Activated CD8-positive, alpha-beta memory T cell treated with anti-CD3 and anti-CD28 coated beads for 36 hours (primary cell): ENCODE results near the gene MIB2. TPM values are rescaled to one million over a fixed set of nuclear protein-coding genes. Genes with fewer than 3 reads are reported as not detected.

ENCODE experiments used
- CTCF ChIA-PET: fragments of 350-600 bp; sonication (Branson Sonifier 250); formaldehyde crosslinking; loops from one replicate; lab custom pipeline; 2021; ENCODE audit warnings: antibody characterized with exemption; lab: Charles Lee
- POLR2A ChIA-PET: fragments of 350-600 bp; sonication (Branson Sonifier 250); formaldehyde crosslinking; loops from one replicate; lab custom pipeline; 2021; ENCODE audit warnings: antibody characterized with exemption; lab: Charles Lee
- total RNA-seq, 2 experiments: library from RNA; stranded (reverse); gene quantifications; one replicate each; pipeline ENCODE4 v1.2.3, GENCODE V29; 2021

The MIB2 gene
- total RNA-seq, 2 experiments from 2014 or later: 40.5 to 41.3 TPM

DNA sequence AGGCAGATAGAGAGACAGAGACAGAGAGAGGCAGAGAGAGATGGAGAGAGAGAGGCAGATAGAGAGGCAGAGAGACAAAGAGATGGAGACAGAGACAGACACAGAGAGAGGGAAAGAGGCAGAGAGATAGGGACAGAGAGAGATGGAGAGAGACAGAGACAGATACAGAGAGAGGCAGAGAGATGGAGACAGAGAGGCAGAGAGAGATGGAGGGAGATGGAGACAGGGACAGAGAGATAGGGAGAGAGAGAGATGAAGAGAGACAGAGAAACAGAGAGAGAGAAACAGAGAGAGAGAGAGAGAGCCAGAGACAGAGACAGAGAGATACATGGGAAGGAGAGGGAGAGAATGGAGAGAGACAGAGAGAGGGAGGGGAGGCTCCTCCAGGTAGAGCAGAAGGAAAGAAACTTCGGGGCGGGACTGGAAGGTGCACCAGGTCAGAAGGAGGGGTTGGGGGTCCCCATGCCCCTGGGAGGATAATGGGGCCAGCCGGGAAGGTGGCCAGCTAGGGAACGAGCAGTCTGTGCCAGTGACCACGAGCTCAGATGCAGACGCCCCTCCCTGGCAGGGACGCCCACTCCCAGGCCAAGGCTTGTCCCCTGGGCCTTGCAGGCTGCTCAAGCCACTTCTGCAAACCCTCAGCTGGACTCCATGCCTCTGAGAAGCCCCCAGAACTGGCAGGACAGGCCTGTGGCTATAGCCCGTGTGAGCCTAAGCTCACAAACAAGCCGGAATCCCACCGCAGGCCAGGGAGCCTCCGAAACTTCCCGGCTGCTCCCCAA, 18.6 kb upstream of the MIB2 start:
- ChIA-PET CTCF (no interaction called here), POLR2A (interaction anchor here (0.5 kb wide), 1 partner anchor 17 kb away, joined by 6 read pairs; no protein-coding TSS in a partner anchor)

DNA sequence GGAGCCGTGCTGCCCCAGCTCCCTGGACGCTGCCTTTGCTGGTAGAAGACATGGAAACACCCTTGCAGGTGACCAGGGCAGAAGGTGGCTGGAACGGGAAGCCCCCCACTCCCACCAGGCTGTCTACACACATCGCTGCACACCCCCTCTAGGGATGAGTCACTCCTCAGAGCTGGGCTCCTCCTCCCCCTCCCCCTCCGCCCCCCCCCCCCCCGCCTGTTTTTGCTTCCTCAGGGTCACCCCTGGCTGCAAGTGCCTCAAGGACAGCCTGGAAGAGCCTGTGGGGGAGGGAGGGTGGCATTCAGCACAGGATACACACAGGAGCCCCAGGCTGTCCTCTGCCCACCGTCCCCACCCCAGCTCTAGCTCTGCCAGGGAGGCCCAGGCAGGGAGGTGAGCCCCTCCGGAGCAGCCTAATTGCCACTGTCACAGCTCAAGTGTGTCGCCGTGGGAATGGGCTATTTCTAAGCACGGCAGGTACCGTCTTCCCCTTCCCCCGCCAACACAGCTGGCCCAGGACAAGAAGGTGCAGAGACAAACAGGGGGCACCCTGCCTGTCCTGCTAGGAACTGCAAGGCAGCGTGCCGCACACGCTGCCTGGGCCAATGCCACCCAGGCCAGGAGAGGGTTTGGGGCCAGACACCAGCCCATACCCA, 17.9 kb upstream of the MIB2 start:
- ChIA-PET CTCF (no interaction called here), POLR2A (interaction anchor here (0.5 kb wide), 1 partner anchor 17 kb away, joined by 6 read pairs; no protein-coding TSS in a partner anchor)

DNA sequence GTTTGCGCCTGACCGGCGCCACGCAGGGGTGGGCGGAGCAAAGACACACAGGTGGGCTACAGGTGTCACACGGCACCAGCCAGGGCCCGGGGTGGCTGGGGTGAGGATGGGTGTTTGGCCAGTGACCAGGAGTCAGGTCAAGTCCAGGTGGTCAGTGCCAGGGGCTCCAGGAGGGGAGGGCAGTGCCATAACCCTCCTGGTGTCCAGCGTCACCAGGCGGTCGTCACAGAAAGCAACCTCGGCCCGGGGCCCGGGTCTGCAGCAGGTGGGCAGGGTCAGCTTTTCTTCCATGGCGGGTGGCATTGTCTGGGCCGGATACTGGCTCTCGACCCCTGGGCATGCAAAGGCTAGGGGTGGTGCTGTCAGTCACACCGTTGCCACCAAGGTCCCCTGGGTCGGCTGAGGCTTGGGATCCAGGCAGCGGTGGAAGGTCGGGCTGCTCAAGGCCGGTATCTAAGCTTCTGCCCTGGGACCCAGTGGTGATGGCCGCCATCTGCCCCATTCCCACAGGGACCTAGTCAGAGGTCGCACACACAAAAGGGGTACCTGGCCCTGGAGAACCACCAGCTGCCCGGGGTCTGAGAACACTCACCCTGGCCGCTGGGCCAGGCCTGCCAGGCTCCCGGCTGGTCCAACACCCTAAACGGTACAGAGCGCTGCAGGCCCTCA, 17.1 kb upstream of the MIB2 start:
- ChIA-PET POLR2A (interaction anchor here (0.9 to 1.1 kb wide), 2 partner anchors 199 to 540 kb away, joined by 3 read pairs; partner anchors contain the start of gene CCNL2), CTCF (no interaction called here)

DNA sequence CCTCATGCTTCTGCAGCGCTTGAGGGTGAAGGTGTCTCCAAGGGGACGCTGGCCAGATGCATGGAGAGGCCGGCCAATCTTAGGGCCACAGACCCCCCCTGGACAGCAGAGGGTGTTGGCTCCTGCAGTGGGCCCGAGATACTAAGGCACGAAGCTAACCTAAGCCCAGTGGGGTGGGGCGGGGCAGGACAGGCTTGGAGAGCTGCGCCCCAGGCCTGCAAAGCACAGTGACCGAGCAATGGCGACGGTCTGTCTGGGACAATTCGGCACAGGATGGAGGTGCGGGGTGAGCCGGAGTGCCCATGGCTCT, 16.6 kb upstream of the MIB2 start:
- ChIA-PET POLR2A (interaction anchor here (0.9 to 1.1 kb wide), 2 partner anchors 199 to 540 kb away, joined by 3 read pairs; partner anchors contain the start of gene CCNL2), CTCF (interaction anchor here (0.6 kb wide), 1 partner anchor 15 kb away, joined by 3 read pairs; no protein-coding TSS in a partner anchor)

DNA sequence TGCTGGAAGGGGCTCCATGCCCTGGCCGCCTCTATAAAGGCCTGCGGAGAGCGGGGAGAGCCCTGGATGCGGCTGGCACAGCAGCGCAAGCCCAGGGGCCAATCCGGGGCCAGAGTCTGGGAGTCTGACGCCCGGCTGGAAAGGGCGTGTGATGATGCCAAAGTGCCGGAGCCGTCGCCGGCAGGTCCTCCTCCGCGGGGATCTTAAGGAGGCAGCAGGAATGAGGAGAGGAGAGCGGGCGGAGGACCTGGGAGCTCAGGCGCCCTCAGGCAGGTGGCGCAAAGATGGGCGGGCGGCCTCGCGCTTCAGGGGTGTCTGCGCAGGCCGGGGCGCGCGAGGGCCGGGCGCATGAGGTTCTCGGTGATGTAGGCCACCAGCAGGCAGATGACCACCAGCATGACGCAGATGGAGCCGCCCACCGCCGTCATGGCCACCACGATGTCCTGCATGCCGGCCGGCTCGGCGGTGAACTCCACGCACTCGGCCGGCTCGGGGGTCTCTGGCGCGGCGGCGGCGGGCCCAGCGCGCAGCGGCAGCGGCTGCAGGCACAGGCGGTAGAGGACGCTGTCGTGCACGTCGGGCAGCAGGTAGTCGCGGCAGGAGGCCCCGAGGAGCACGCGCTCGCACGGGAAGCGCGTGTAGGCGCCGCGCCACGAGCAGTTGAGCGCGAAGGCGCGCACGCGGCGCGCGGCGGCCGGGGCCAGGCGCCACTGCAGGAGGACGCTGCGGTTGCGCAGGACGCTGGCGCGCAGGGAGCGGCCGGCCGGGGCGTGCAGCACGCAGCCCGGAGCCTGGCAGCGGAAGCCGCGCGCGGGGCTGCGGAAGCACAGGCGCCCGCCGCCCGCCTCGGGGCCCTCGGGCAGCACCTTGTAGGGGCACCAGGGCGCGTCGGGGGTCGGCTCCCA, 16.0 kb upstream of the MIB2 start:
- CTCF ChIA-PET: interaction anchor here (0.6 kb wide), 1 partner anchor 15 kb away, joined by 3 read pairs; no protein-coding TSS in a partner anchor
- POLR2A ChIA-PET: interaction anchor here (0.9 to 1.1 kb wide), 2 partner anchors 200 to 541 kb away, joined by 3 read pairs; partner anchors contain the start of gene CCNL2

DNA sequence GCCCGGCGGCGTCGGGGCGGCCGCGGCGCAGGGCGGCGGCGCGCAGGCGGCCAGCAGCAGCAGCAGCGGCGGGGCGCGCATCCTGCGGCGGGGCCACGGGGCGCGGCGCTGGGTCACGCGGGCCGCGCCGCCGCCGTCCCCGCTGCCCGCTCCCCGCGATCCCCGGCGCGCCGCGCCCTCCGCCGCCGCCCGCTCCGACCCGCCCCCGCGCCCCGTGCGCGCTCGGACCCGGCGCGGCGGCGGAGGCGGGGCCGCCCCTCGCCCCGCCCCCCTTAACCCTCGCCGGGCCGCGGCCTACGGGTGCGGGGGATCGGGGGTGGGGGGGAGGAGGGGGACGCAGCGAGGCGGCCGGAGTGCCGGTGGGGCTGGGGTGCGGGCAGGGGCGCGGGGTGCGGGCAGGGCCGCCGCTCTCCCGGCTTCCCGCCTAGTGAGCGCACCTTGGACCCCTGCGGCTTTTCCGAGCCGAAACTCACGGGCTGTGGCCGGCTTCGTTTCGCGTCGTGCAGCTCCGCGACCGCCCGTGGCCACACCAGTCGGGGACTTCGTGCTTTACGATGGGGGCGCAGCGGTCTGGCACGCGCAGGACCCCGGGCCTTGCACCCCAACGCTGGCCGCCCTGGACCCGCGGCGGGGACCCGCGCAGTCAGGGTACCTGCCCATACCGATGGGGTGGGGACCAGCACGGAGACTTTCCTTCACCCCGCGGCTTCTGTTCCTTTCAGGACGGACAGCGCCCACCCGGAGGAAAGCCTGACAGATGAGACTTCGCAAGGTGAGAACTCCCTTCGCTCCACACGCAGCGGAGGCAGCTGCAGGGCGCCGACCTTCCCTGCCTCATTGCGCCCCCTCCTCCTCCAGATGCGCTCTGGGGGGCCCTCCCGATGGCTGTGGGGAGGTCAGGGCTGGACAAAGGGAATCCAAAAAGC, 15.1 kb upstream of the MIB2 start, which contains the start of gene FNDC10:
Gene FNDC10, minus strand, starts transcription at position 201 of the 926 bp plus-strand sequence. Its CDS starts 120 bp downstream, at position 81.
- POLR2A ChIA-PET: no interaction called here
- CTCF ChIA-PET: no interaction called here

DNA sequence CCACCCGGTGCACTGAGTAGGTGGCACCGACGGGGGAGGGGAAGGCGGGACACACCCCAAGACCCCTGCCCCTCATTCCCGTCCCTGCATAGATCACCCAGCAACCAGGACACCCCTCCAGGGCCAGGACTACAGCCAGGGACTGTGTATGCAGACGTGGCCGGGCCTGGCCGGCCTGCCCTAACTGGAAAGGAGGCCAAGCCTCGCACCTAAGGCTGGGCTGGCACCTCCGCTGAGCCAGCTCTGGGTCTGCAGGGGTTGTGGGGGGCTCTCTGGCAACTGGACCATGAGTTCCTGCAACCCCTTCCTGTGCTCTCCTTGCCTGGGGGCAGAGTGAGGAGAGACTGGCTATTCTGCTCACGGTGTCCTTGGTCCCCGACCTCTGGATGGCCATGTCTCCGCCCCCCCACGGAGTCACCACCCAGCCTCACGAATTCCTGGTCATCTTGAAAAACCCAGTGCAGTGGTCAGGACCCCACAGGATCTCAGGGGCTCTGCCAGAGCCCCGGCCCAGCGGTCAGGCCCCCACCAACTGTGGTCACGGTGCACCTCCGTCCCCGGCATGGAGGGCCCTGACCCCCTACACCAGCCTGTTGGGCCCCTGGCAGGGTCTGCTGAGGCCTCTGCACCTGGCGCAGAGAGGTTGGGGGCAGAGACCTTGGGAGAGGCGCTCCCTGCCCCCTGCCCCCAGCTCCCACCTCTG, 14.3 kb upstream of the MIB2 start:
- POLR2A ChIA-PET: no interaction called here
- CTCF ChIA-PET: no interaction called here

DNA sequence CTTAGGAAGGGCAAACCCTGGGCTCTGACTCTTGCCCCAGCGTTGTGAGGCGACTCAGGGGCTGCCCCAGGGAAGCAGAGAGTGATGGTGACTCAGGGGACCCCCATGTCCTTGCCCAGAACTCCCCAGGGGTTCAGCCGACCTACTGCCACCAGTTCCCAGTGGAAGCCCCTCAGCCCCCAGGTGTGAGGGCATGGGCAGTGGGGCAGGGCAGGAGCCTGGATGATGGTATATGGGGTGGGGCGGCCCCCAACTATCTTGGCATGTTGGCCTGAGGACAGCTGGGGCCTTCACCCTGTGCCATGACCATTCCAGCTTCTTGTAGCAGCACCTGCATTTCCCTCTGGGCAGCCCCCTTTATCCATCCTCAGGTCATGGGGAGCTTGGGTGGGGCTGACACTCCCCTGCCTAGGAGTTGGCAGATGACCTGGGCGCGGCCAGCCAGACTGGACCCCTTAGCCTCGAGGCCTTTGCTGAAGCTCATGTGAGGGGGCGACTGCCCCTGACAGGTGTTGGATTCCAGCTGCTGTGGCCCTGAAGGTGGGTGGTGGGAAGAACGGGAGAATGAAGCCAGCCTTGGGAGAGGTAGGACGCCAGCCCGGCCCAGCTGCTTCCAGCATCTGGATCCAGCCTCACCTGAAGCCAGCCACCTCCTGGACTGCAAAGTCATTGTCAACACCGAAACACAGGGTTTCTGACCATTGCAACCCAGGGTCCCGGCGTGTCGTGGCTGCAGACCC, 13.6 kb upstream of the MIB2 start:
- CTCF ChIA-PET: interaction anchor here (0.8 kb wide), 1 partner anchor 8 kb away, joined by 3 read pairs; no protein-coding TSS in a partner anchor
- POLR2A ChIA-PET: interaction anchor here (0.9 kb wide), 1 partner anchor 27 kb away, joined by 3 read pairs; no protein-coding TSS in a partner anchor

DNA sequence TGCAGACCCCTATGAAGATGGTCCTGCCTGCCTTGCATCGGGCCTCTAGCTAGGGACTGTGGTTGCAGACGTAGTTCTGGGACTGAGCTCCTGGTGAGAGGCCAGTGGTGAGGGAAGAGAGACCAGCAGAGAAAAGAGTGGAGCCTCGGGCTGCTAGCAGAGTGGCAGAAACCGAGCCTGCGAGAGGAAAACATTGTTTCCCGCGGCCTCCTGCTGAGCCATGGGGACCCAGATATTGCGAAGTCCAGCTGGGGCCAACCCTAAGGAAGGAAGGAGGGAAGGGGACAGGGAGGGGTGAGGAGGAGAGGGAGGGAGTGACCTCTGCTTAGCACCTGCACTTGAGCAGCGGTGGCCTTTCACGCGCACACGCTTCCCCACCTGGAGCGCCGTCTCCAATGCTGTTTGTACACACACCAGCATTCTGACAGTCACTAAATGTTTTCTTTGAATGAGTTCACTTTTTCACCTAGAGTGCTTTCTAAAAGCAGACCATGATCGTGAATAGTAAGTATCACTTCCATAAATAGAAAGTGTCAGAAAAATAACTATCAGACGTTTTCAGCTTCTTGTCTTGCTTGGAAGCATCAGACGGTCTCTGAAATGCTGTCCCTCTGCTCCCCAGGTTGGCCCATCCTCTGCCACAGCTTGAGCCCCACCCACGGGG, 12.9 kb upstream of the MIB2 start:
- CTCF ChIA-PET: interaction anchor here (0.8 kb wide), 1 partner anchor 8 kb away, joined by 3 read pairs; no protein-coding TSS in a partner anchor
- POLR2A ChIA-PET: interaction anchor here (0.9 kb wide), 1 partner anchor 26 kb away, joined by 3 read pairs; no protein-coding TSS in a partner anchor

DNA sequence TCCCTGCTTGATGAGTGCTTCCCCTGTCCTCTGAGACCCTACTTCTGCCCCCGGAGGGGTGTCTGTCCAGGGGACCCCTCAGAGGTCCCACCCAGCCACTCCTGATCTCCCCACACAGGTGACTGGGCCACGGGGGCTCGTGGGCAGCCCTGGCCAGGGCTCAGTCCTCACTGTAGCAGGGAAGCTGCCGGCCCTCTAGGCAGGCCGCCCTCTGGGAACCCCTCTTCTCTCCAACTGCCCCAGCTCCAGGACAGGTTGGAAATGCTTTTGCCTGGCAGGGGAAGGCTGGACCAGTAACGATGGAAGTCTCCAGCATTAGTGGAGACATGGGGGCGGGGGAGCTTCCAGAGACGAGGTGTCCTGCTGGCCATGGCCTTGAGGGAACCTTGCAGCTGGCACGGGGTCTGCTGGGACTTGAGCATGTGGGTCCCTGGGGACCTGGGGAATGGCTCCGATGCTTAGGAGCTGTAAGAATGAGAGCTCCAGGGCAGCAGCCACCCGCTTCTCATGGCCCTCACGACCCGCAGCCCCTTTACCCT, 12.3 kb upstream of the MIB2 start:
- POLR2A ChIA-PET: no interaction called here

DNA sequence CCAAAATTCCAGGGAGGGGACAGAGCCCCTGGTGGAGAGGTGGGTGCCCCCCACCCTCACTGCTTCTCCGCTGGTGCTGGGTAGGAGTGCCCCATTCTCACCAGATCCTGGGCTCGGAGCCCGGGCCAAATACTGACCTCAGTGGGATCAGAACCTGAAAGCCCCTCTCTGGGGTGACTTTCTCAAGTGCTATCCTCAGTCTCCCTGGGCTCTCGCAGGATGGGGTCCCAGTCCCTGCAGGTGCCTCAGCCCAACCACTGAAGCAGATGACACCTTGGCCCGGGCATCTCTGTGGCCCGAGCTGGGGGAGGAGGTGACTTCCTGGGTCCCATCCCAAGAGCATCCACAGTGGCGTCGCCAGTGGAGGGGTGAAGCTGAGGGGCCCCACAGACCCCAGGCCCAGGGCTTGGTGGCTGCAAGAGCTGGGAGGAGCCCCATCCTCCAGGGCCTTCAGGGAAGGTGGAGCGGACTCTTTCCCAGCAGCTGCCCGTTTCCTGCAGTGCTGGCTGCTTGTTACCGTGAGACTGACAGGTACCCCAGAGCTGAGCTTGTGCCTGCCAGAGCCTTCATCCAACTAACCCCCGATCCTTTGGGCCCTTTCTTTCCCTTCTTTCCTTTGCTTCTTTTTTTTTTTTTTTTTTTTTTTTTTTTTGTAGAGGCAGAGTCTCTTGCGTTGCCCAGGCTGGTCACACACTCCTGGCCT, 11.5 kb upstream of the MIB2 start:
- ChIA-PET CTCF (no interaction called here), POLR2A (interaction anchor here (1.4 kb wide), 1 partner anchor 10 kb away, joined by 4 read pairs; no protein-coding TSS in a partner anchor)

More for the DNA sequence above, 12.3 kb upstream of the MIB2 start:
- CTCF ChIA-PET: no interaction called here

DNA sequence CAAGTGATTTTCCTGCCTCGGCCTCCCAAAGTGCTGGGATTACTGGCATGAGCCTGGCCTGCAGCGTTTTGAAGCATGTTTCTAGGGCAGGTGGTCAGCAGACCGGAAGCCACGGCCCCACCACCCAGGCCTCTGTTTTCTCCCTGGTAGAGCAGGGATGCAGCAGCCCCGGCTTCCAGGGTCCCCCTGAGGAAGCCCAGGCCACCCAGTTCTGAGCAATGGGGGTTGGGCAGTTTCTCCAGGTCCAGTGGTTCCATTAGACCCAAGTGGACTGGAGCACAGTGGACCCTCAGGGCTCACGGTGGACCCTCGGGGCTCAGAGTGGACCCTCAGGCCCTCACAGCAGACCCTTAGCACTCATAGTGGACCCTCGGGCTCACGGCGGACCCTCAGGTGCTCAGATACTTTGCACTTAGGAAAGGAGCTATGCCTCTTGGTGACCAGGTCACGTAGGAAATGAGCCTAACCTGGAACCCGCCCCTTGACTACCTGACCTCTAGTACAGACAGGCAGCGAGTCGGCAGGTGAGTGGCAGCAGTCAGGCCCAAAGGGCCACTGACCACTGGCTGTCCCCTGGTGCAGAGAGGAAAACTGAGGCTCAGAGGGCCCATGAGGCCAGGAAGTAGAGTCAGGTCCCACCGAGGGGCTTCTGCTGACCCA, 10.8 kb upstream of the MIB2 start:
- ChIA-PET POLR2A (interaction anchor here (0.6 to 1.4 kb wide), 2 partner anchors 10 to 532 kb away, joined by 3 to 4 read pairs; no protein-coding TSS in a partner anchor), CTCF (interaction anchor here (1.0 kb wide), 1 partner anchor 10 kb away, joined by 3 read pairs; no protein-coding TSS in a partner anchor)

DNA sequence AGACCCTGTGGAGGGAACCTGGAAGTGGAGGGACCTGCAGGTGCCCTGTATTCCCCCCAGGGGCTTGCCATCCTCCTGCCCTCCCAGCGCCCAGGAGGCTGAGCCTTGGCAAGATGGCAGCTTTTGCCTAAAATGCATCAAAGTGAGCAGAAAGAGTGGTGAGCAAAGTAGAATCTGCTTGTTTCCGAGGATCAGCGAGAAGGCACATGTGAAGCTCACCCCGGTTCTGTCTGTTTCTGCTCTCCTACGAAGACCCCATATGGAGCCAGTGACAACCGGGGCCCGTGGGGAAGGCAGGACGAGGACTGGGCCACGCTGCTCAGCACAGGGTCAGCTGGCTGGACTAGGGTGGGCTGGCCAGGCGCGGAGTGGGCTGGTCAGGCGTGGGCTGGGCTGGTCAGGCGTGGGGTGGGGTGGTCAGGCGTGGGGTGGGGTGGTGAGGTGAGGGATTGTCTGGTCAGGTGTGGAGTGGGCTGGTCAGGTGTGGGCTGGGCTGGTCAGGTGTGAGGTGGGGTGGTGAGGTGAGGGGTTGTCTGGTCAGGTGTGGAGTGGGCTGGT, 10.2 kb upstream of the MIB2 start:
- ChIA-PET CTCF (interaction anchor here (1.0 kb wide), 1 partner anchor 9 kb away, joined by 3 read pairs; no protein-coding TSS in a partner anchor), POLR2A (interaction anchor here (0.6 to 1.4 kb wide), 2 partner anchors 9 to 533 kb away, joined by 3 to 4 read pairs; no protein-coding TSS in a partner anchor)
